Measurements from ENCODE around the gene KCNB1.

GRCh38 chr20:49485563-49485962, 3.1 kb upstream of the KCNB1 start:
- no peak for TF ChIP-seq CTCF (IDR thresholded peaks at IDR 0.05; ENCODE audit: low read depth, low read length, poor library complexity, severe bottlenecking)
- no peak for TF ChIP-seq EZH2phosphoT487 (IDR thresholded peaks at IDR 0.05; ENCODE audit: borderline replicate concordance, low read length)

Data from DOHH2 (cell line).